Suppressor macrophage (primary cell): Measurements from ENCODE around the gene SBF1.
A peak's percentile ranks its signal among the peaks of the same experiment; 100 is the strongest.

ENCODE experiments used
- DNase-seq, 4 experiments: peaks; one replicate each; pipeline ENCODE4 v3.0.0-alpha.2; 2020 to 2022

Gene SBF1

GRCh38 chr22:50467773-50468440 lies 6.9 kb downstream of the SBF1 start:
- DNase-seq, result no peak

GRCh38 chr22:50467341-50467740 lies 7.5 kb downstream of the SBF1 start:
- DNase-seq, result no peak

GRCh38 chr22:50465066-50465930 lies 9.5 kb downstream of the SBF1 start:
- DNase-seq, result no peak

GRCh38 chr22:50464451-50464850 lies 10.4 kb downstream of the SBF1 start:
- no peak for DNase-seq

GRCh38 chr22:50463188-50463900 lies 11.5 kb downstream of the SBF1 start:
- no peak for DNase-seq

GRCh38 chr22:50461979-50462540 lies 12.8 kb downstream of the SBF1 start:
- no peak for DNase-seq

- no peak for DNase-seq
These were observed 13.3 kb downstream of the SBF1 start for GRCh38 chr22:50461536-50461935.

GRCh38 chr22:50460938-50461337 lies 13.9 kb downstream of the SBF1 start:
- DNase-seq, result no peak

GRCh38 chr22:50459496-50460140 lies 15.2 kb downstream of the SBF1 start:
- no peak for DNase-seq

- no peak for DNase-seq
These were observed 15.8 kb downstream of the SBF1 start for GRCh38 chr22:50459016-50459415.

GRCh38 chr22:50456466-50457234 lies 18.2 kb downstream of the SBF1 start:
- no peak for DNase-seq

- no peak for DNase-seq
These were observed 18.8 kb downstream of the SBF1 start for GRCh38 chr22:50456026-50456425.

GRCh38 chr22:50455201-50455600 lies 19.6 kb downstream of the SBF1 start:
- no peak for DNase-seq

GRCh38 chr22:50454556-50455075 lies 20.2 kb downstream of the SBF1 start:
- DNase-seq, result no peak

- peak in 3 of 4 experiments; percentile 20 to 63 (median 51) for DNase-seq
These were observed 22.2 kb downstream of the SBF1 start for GRCh38 chr22:50452649-50453048.

- DNase-seq, result no peak
These were observed 27.0 kb downstream of the SBF1 start for GRCh38 chr22:50447576-50448551.

GRCh38 chr22:50446708-50447575 lies 27.9 kb downstream of the SBF1 start:
- no peak for DNase-seq

GRCh38 chr22:50445880-50446707 lies 28.7 kb downstream of the SBF1 start:
- DNase-seq, result no peak
